RKO (cell line): ENCODE results near the gene GAP43.

ENCODE experiments used
- DNase-seq: peaks from one replicate; pipeline ENCODE4 v3.0.0-alpha.2; 2016; ENCODE audit warnings: low spot score

GAP43 gene

GRCh38 chr3:115627180-115628074 is 4.1 kb downstream of the GAP43 start:
- DNase-seq = no peak

DNA sequence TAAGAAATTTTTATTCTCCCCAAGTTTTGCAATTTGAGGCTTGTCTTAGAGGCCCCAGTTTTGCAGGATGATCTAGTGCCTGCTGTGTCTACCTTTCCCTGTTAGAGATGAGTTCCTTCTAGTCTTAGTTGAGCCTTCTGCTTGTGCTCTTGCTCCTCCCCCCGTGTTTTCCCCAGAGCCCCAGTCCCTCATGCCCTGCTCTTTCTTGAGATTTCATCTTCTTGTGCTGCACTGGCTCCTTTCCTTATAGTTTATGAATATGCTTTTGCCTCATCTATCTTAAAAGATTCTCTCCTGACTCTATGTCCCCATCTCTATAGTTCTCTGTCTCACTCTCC is 4.7 kb downstream of the GAP43 start:
- DNase-seq = no peak

DNA sequence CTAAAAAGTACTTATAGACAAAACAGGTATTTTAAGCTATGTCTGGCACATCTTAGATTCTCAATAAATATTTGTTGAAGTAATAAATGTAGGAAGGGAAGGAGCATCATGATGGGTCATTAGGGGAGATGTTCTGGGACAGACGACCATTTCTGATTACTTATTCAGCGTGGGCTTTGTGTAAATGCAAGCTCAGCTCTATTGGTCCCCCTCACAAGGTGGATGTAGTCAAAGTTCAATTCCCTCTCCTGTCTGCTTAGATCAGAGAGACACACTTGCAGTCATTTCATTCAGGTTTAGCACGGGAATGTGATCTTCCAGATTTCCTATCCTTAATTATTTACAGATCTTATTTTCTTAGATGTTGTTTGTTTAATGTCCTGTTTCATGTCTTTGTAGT is 7.5 kb downstream of the GAP43 start:
- DNase-seq = no peak

- DNase-seq = no peak
Measured at GRCh38 chr3:115632026-115632425, 8.7 kb downstream of the GAP43 start.

GRCh38 chr3:115633467-115633866 is 10.2 kb downstream of the GAP43 start:
- DNase-seq = no peak

DNA sequence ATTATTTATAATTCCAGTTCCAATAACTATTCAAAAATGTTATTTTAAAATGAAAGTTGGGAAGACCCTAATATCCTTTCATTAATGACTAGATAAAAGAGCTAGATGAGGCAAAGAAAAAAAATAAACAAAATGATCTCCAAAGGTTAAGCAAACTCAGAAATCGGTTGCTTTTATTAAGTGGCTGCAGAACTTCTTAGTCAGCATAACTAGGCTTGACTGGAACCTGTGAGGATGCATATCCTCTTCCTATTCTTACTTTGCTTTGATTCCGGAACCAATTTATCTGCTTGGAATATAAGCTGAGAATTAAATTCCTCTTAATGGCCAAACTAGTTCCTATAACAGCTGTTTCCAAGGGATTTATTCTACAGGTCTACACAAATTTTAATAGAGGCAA is 10.7 kb downstream of the GAP43 start:
- no peak for DNase-seq

- no peak for DNase-seq
Measured at GRCh38 chr3:115635406-115635805, 12.1 kb downstream of the GAP43 start.

- no peak for DNase-seq
Measured at GRCh38 chr3:115638241-115638640, 14.9 kb downstream of the GAP43 start.

DNA sequence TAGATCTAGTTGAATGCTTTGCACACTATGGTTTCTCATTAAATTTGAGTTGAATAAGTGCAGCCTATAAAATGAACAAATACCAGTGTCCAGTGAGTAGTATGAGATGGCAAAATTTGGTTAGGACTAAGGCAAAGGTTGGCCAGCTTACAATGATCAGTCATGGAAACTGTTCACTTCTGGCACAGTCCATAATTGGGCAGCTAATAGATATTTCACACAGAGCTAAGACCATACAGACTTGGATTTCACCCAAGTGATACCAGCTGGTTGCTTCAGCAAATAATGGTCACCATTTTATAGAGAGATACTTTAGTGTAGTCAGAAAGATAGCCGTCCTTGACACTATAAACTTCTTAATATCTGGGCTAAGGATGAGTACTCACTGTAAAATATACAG is 15.7 kb downstream of the GAP43 start:
- no peak for DNase-seq

DNA sequence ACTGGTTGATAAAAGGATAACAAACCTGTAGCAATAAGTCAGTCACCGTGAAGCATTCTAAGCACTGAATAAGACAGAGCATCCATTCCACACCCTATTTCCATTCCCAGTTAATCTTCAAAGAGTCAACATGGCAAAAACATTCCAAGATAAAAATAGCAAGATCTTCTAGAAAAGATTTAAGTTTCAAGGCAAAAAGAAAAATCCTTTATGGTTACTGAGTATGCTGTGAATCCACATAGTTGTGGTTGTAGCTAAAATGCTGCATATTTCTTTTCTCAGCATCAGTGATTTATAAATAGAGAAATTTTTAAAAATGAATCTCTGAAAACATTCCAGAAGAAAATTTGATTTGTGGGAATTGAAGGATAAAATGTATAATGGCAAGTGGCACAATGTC is 21.1 kb downstream of the GAP43 start:
- DNase-seq = no peak

DNA sequence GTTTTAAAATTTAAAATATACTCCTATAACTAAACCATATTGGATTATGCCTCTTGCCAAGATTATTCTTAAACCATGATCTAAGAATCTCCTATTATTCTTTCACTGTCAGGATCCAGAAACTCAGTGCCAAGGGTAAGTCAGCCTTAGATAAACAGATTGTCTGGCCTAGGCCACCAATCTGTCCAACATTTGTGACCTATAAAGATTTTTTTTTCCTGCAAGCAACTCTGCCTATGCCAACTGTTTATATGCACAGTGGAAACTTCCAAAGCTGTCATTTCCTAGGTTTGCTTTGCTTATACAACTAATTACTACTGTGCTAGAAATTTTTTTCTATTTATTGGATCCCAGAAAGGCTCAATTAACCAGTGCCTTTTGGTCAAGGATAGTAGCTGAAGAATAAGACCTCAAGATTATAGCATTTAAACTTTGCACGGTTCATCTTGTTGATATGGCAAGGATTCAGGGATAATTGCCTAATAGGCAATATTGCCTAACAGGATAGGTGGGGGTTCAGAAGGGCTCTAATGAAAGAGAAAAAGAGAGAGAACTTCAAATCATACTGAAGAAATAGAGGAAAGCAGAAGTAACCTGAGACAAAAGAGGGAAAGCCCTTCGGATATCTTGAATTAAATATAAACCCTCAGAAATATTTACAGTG is 22.8 kb downstream of the GAP43 start:
- DNase-seq = no peak

- DNase-seq = peak; percentile 11
Measured at GRCh38 chr3:115648559-115648958, 25.2 kb downstream of the GAP43 start.

DNA sequence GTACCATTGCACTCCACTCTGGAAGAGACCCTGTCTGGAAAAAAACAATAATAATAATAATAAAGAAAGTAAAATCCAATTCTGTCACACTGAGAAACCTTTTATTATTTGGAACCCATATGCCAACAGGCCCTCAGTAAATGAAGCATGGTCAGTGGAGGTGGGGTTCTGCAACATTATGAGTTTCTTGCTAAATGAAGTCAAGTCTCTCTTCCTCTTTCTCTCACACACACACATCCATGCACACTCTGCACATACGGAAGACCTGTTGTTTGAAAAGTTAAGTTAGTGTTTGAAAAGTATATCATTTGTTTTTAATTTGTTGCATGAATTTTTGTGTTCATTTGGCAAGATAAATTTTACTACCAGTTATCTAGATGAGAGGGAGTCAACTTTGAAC is 27.8 kb downstream of the GAP43 start:
- DNase-seq = no peak

DNA sequence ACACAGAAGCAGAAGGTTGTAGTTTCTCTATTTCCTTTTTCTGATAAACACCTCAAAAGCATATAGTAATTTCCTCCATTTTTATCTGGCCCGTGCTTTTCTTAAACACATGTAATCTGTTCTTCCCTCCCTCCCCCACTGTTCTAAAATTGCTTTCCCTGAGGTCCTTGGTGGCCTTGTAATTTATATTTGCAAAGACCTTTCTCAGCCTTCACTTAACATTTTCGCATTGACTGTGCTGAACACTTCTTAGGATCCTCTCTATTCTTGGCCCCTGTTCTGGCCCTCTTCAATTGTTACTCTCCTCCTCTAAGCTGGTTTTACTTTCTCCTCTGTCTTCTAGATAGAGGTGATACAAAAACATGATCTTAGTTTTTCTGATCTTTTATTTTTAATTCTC is 28.3 kb downstream of the GAP43 start:
- no peak for DNase-seq

DNA sequence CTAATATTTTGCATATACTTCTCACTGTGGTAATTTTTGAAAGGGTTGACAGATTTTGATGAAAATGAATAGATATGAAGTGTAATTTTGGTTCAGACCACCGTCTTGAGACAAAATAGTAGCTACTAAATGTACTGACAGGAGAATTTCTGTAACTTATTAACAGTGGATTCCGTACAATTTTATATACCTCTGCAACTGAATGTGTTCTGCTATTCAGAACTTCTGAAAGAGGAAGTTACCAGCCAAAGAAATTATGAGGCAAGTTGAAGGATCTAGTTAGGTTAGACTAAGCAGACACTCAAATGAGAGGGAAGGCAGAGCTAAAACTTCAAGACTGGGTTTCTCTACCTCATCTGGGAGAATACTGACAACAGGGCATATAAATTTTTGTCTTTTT is 29.4 kb downstream of the GAP43 start:
- no peak for DNase-seq

DNA sequence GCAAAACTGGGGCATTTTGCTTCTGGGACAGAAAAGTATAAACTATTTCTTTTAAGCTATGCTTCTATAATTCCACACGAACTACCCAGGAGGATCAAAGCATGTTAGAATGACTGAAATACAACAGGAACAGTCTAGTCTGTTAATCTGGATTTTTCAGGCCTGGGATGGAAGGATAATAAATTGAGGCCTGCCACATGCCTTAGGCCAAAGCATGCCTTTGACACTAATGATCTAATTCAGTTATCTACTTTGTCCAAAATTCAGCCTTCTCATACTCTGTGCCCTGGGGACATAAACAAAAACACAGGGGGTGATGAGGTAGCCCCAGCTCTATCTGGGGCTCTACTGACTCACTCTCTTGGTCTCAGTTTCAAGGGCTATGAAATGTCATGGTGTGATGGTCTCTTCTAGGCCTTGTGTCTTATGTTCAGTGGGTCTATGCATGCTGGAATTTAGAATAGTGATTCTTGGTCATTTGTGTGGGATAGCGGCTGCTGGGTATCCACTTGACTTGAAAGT is 32.5 kb downstream of the GAP43 start:
- DNase-seq = no peak

- DNase-seq = no peak
Measured at GRCh38 chr3:115657168-115657567, 33.9 kb downstream of the GAP43 start.

- DNase-seq = no peak
Measured at GRCh38 chr3:115658032-115658336, 34.7 kb downstream of the GAP43 start.

DNA sequence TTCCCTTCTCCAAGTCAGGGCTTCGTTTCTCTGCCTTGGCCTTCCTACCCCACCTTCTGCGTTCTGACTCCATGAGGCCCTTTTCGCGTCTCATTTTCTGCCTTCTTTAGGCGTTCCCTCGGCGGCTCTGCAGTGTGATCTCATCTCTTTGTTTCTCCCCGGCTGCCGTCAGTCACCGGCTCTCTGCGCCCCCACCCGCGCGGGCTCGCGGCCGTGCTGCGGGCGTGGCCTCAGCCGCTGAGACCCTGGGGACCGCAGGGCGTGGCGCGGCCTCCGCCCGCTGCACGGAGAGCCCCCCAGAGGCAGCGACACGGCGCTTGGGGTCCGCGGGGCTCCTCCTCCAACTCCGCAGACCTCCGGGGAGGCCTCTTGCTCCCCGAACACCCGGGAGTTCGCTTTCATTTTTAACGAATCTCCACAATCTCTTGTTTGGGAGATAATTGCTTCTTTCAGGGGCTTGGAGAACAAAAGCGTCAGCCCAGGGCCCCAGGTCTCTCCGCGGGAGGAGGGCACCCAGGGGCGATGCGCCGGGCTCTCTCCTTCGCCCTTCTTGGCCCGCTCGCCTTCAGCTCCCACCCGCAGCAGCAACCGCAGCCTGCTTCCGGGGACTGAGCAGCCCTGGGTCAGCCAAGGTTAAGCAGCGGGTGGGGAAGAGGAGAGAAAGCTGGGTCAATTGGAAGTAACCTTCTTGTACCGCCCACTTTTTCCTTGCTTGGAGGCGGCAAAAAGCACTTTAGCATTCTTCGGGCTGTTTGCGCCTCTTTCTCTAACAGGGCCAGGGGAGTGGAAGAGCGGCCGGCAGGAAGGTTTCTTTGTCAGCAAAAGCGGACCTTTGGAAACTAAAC is 35.2 kb downstream of the GAP43 start:
- no peak for DNase-seq

DNA sequence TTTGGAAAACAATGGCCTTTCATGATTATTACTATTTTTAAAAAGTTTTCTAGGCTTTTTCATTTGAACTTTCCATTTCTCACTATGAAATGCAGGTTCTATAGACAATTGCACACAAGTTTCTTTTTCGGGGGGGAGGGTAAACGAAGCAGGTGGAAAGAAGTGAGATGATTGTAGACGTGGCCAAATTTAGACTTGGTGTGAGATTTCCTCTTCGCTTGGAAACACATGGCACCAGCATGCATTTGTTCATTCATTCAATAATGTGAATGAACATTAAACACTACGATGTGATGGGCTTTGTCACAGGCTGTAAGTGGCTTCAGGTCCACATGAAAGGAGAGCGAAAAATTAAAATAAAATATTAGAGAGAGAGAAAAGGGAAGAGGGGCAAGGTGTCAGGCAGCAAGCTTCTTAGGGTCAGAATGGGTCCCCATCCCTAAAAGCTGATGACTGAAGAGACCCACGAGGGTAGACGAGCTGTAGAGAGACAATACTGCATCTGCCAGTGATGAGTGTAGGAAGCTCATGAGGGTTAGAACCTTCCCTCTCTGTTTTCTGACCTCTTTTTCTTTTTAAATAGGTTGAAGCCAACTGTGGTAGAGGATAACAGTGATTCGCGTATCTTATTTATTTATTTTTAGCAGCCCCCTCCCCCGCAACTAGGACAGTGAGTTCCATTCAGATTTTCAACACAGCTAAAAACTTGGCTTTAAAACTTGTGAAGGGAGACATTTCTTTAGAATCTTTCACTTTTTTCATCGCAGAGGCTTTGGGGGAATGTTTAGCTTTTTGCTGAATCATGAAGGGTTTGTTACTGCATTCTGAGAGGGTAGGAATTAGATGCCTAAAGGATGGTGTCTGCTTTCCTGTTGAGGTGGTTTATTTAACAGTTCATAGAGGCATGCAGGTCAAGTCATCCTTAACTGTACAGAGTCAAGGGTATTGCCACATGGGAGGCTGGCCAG is 36.2 kb downstream of the GAP43 start:
- DNase-seq = no peak

DNA sequence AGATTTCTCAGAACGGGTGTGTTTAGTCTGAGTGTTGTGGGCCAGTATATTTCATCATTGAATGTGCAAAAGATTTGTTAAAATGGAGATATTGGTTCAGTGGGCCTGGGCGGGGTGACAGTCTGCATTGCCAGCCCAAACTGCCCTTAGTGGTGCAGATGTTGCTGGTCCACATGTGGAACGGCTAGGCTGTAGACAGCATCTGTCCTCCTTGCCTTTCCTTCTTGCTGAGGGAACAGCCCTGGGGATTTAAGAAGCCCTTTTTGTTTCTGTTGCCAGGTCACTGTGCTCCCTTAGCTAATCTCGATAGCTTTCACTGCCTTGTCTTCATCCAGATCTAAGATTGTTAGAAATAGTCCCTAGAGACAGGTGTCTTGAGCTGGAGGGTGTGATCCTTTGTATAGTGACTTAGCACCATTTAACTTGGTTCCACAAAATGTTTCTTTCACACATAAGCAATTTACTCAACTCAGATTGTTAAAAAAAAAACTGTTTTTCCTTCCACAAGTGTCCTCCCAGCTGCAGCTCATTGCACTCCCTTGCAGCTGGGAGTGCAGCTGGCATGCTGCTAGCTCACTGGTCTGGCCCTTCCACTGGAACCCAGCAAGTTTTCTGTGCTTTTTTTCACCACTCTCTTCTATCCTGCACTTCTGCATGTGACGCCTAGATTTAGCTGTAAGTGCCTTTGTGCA is 37.5 kb downstream of the GAP43 start:
- no peak for DNase-seq
